ENCODE results near the gene PPM1K. TPM values are rescaled to one million over a fixed set of nuclear protein-coding genes. Genes with fewer than 3 reads are reported as not detected.

Gene PPM1K
- total and polyA plus RNA-seq, 2 experiments from 2014 or later = 9.1 to 12.0 TPM

- no peak for DNase-seq (ENCODE audit: low spot score)
- Histone ChIP-seq H3K4me2 (no peak overlapping the region), H3F3A (replicated peaks; ENCODE audit: low read depth) (no peaks in the 10 kb centered on the region), H3K27ac (ENCODE audit: low read depth) (no peak overlapping the region), H3K4me1 (ENCODE audit: insufficient read depth) (no peaks in the 10 kb centered on the region), H3K79me2 (replicated peaks; ENCODE audit: insufficient read depth) (no peaks in the 10 kb centered on the region), H3K27me3 (ENCODE audit: insufficient read depth) (no peaks in the 10 kb centered on the region), H3K4me3 (no peak overlapping the region), H2AFZ (no peak overlapping the region), H3K36me3 (ENCODE audit: insufficient read depth) (no peaks in the 10 kb centered on the region), H4K20me1 (replicated peaks; ENCODE audit: insufficient read depth) (no peaks in the 10 kb centered on the region), H3K9me2 (ENCODE audit: insufficient read depth) (peaks cover 3% of the 10 kb centered on the region; the same call in 1 of the 2 replicates)
- no peak for ATAC-seq
- TF ChIP-seq ZNF114 (CRISPR knock-in tag; IDR thresholded peaks at IDR 0.05) (no peak), EZH2phosphoT487 (IDR thresholded peaks at IDR 0.05; ENCODE audit: unreplicated experiment) (no peak)
- Mint-ChIP-seq H3K4me1 (peaks cover 7% of the 10 kb centered on the region), H3K27me3 (ENCODE audit: insufficient read depth, low read depth, poor library complexity) (no peaks in the 10 kb centered on the region), H3K27ac (no peak overlapping the region; the same call in 1 of the 2 replicates), H3K4me3 (no peak overlapping the region), H3K9me3 (no peaks in the 10 kb centered on the region), H3K36me3 (ENCODE audit: low read depth) (no peaks in the 10 kb centered on the region; the same call in 2 of the 3 replicates)
Observed at GRCh38 chr4:88333741-88334405, 49.5 kb upstream of the PPM1K start.

- no peak for ATAC-seq
Observed at GRCh38 chr4:88327665-88328064, 43.3 kb upstream of the PPM1K start.

More at GRCh38 chr4:88327665-88328064, 43.3 kb upstream of the PPM1K start:
- Mint-ChIP-seq H3K9me3 (no peaks in the 10 kb centered on the region), H3K36me3 (ENCODE audit: low read depth) (no peaks in the 10 kb centered on the region), H3K27ac (no peak overlapping the region), H3K4me1 (no peaks in the 10 kb centered on the region), H3K27me3 (ENCODE audit: insufficient read depth, low read depth, poor library complexity) (no peaks in the 10 kb centered on the region), H3K4me3 (no peak overlapping the region)
- Histone ChIP-seq H2AFZ (no peak overlapping the region), H3K79me2 (replicated peaks; ENCODE audit: insufficient read depth) (no peaks in the 10 kb centered on the region), H3K4me3 (no peak overlapping the region), H3F3A (replicated peaks; ENCODE audit: low read depth) (no peaks in the 10 kb centered on the region), H3K36me3 (ENCODE audit: insufficient read depth) (no peaks in the 10 kb centered on the region), H3K4me1 (ENCODE audit: insufficient read depth) (no peaks in the 10 kb centered on the region), H4K20me1 (replicated peaks; ENCODE audit: insufficient read depth) (no peaks in the 10 kb centered on the region), H3K27ac (ENCODE audit: low read depth) (no peak overlapping the region), H3K27me3 (ENCODE audit: insufficient read depth) (no peaks in the 10 kb centered on the region), H3K4me2 (no peak overlapping the region), H3K9me2 (ENCODE audit: insufficient read depth) (peaks cover 4% of the 10 kb centered on the region)
- no peak for DNase-seq (ENCODE audit: low spot score)
- TF ChIP-seq CREB1 (CRISPR knock-in tag; IDR thresholded peaks at IDR 0.05; ENCODE audit: low read depth) = no peak
- TF ChIP-seq STAT1 (IDR thresholded peaks at IDR 0.05; ENCODE audit: unreplicated experiment) = no peak
- TF ChIP-seq NANOG (IDR thresholded peaks at IDR 0.05; ENCODE audit: borderline replicate concordance) = no peak
- no peak for TF ChIP-seq POLR2AphosphoS5 (IDR thresholded peaks at IDR 0.05; ENCODE audit: low read depth)
- TF ChIP-seq ZNF462 (CRISPR knock-in tag; IDR thresholded peaks at IDR 0.05) = no peak
- TF ChIP-seq EZH2phosphoT487 (IDR thresholded peaks at IDR 0.05; ENCODE audit: unreplicated experiment) = no peak
- TF ChIP-seq REST (IDR thresholded peaks at IDR 0.05; ENCODE audit: unreplicated experiment) = no peak
- no peak for TF ChIP-seq JUNB (IDR thresholded peaks at IDR 0.05; ENCODE audit: unreplicated experiment)

All from GM23338 (cell line).